ENCODE results near the gene WFIKKN1. TPM values are rescaled to one million over a fixed set of nuclear protein-coding genes. Genes with fewer than 3 reads are reported as not detected.
A peak's percentile ranks its signal among the peaks of the same experiment; 100 is the strongest.

The WFIKKN1 gene
- total RNA-seq = 1 to 10 TPM in 1 of 2 experiments, under 1 TPM in 1; 0.74 to 1.1 TPM

GRCh38 chr16:630815-631405 is at the start of gene WFIKKN1:
WFIKKN1 (plus strand) TSS chr16:630985; CDS start chr16:631254, 269 bp downstream.
- H3K36me3 Mint-ChIP-seq (ENCODE audit: low read depth) = peaks cover 7% of the 10 kb centered on the region
- CTCF ChIA-PET = no interaction called here
- intact Hi-C loops (cut with DNase I, micrococcal nuclease) = no loop called here
- POLR2A ChIA-PET = no interaction called here
- ATAC-seq = no peak
- H3K4me3 Mint-ChIP-seq = no peak within 1 kb of the TSS
- no peaks in the 10 kb centered on the region for H3K27me3 Mint-ChIP-seq
- no peak within 1 kb of the TSS for H3K27ac Mint-ChIP-seq
- peaks cover 7% of the 10 kb centered on the region for H3K4me1 Mint-ChIP-seq
- DNase-seq = no peak
- no peaks in the 10 kb centered on the region for H3K9me3 Mint-ChIP-seq (ENCODE audit: low read depth)

- ATAC-seq = no peak
- ChIA-PET CTCF (no interaction called here), POLR2A (no interaction called here)
- Mint-ChIP-seq H3K9me3 (ENCODE audit: low read depth) (no peaks in the 10 kb centered on the region), H3K27me3 (no peaks in the 10 kb centered on the region), H3K4me1 (peaks cover 2% of the 10 kb centered on the region), H3K27ac (no peak overlapping the region), H3K4me3 (no peak overlapping the region), H3K36me3 (ENCODE audit: low read depth) (peaks cover 1% of the 10 kb centered on the region)
- DNase-seq = no peak
- intact Hi-C loops (cut with DNase I, micrococcal nuclease) = no loop called here
Observed at GRCh38 chr16:582218-582613, 48.6 kb upstream of the WFIKKN1 start.

- no peak overlapping the region for H3K4me3 Mint-ChIP-seq
- no peak for ATAC-seq
- intact Hi-C loops (cut with DNase I, micrococcal nuclease) = no loop called here
Observed at GRCh38 chr16:582614-583331, 48.0 kb upstream of the WFIKKN1 start.

GRCh38 chr16:583470-583814 is 47.3 kb upstream of the WFIKKN1 start:
- ATAC-seq (no peak), DNase-seq (no peak)
- Mint-ChIP-seq H3K9me3 (ENCODE audit: low read depth) (no peaks in the 10 kb centered on the region), H3K4me3 (no peak overlapping the region), H3K27me3 (no peaks in the 10 kb centered on the region), H3K27ac (no peak overlapping the region), H3K36me3 (ENCODE audit: low read depth) (peaks cover 11% of the 10 kb centered on the region), H3K4me1 (peaks cover 5% of the 10 kb centered on the region)
- CTCF ChIA-PET = no interaction called here
- intact Hi-C loops (cut with DNase I, micrococcal nuclease) = no loop called here
- POLR2A ChIA-PET = no interaction called here

More at GRCh38 chr16:582614-583331, 48.0 kb upstream of the WFIKKN1 start:
- Mint-ChIP-seq H3K27ac (no peak overlapping the region), H3K9me3 (ENCODE audit: low read depth) (no peaks in the 10 kb centered on the region), H3K4me1 (peaks cover 5% of the 10 kb centered on the region), H3K27me3 (no peaks in the 10 kb centered on the region), H3K36me3 (ENCODE audit: low read depth) (peaks cover 4% of the 10 kb centered on the region)
- DNase-seq = no peak
- ChIA-PET CTCF (no interaction called here), POLR2A (no interaction called here)

- peaks cover 13% of the 10 kb centered on the region for H3K36me3 Mint-ChIP-seq (ENCODE audit: low read depth)
- DNase-seq (no peak), ATAC-seq (no peak)
- H3K27me3 Mint-ChIP-seq = no peaks in the 10 kb centered on the region
- no peak overlapping the region for H3K27ac Mint-ChIP-seq
- ChIA-PET CTCF (no interaction called here), POLR2A (no interaction called here)
- intact Hi-C loops (cut with DNase I, micrococcal nuclease) = no loop called here
- peaks cover 5% of the 10 kb centered on the region for H3K4me1 Mint-ChIP-seq
- H3K4me3 Mint-ChIP-seq = no peak overlapping the region
- no peaks in the 10 kb centered on the region for H3K9me3 Mint-ChIP-seq (ENCODE audit: low read depth)
Observed at GRCh38 chr16:583815-584591, 46.8 kb upstream of the WFIKKN1 start.

GRCh38 chr16:585351-585750 is 45.4 kb upstream of the WFIKKN1 start:
- no peak for ATAC-seq
- Mint-ChIP-seq H3K27ac (no peak overlapping the region), H3K4me3 (no peak overlapping the region), H3K9me3 (ENCODE audit: low read depth) (no peaks in the 10 kb centered on the region), H3K27me3 (no peaks in the 10 kb centered on the region), H3K36me3 (ENCODE audit: low read depth) (peaks cover 13% of the 10 kb centered on the region), H3K4me1 (peaks cover 5% of the 10 kb centered on the region)
- intact Hi-C loops (cut with DNase I, micrococcal nuclease) = loop anchor here in 1 of 2 experiments (5.0 kb wide), 4 partner anchors 203 to 1952 kb away; partner anchors contain the start of genes CRAMP1, IFT140, PDPK1 and PGAP6
- POLR2A ChIA-PET = no interaction called here
- CTCF ChIA-PET = interaction anchor here (0.9 kb wide), 1 partner anchor 89 kb away, joined by 3 read pairs; no protein-coding TSS in a partner anchor
- DNase-seq = no peak

GRCh38 chr16:586047-586644 is 44.6 kb upstream of the WFIKKN1 start:
- CTCF ChIA-PET = no interaction called here
- Mint-ChIP-seq H3K27me3 (no peaks in the 10 kb centered on the region), H3K4me3 (no peak overlapping the region), H3K9me3 (ENCODE audit: low read depth) (no peaks in the 10 kb centered on the region), H3K36me3 (ENCODE audit: low read depth) (peaks cover 13% of the 10 kb centered on the region), H3K4me1 (peaks cover 12% of the 10 kb centered on the region), H3K27ac (no peak overlapping the region)
- intact Hi-C loops (cut with DNase I, micrococcal nuclease) = loop anchor here in 1 of 2 experiments (5.0 kb wide), 4 partner anchors 204 to 1951 kb away; partner anchors contain the start of genes CRAMP1, IFT140, PDPK1 and PGAP6
- POLR2A ChIA-PET = no interaction called here
- ATAC-seq = no peak
- DNase-seq = no peak

- H3K27ac Mint-ChIP-seq = peak overlapping the region; percentile 87
- no peaks in the 10 kb centered on the region for H3K27me3 Mint-ChIP-seq
- intact Hi-C loops (cut with DNase I, micrococcal nuclease) = loop anchor here in 1 of 2 experiments (5.0 kb wide), 4 partner anchors 205 to 1950 kb away; partner anchors contain the start of genes CRAMP1, IFT140, PDPK1 and PGAP6
Observed at GRCh38 chr16:586645-587590, 43.9 kb upstream of the WFIKKN1 start.

GRCh38 chr16:588639-588888 is 42.2 kb upstream of the WFIKKN1 start:
- peak overlapping the region; percentile 97 for H3K27ac Mint-ChIP-seq
- POLR2A ChIA-PET = interaction anchor here (0.7 kb wide), 1 partner anchor 393 kb away, joined by 4 read pairs; the partner anchor contains the start of gene SOX8
- intact Hi-C loops (cut with DNase I, micrococcal nuclease) = loop anchor here in 1 of 2 experiments (2.0 to 5.0 kb wide), 6 partner anchors 152 to 1949 kb away; partner anchors contain the start of genes CIAO3, CRAMP1, IFT140 and PDPK1
- H3K4me1 Mint-ChIP-seq = peaks cover 19% of the 10 kb centered on the region
- peak overlapping the region; percentile 79 for H3K4me3 Mint-ChIP-seq
- no peaks in the 10 kb centered on the region for H3K9me3 Mint-ChIP-seq (ENCODE audit: low read depth)
- CTCF ChIA-PET = interaction anchor here (0.7 to 1.0 kb wide), 3 partner anchors 12 to 75 kb away, joined by 3 to 6 read pairs (median 5); no protein-coding TSS in a partner anchor
- ATAC-seq (peak; percentile 33), DNase-seq (peak; percentile 85)
- peaks cover 13% of the 10 kb centered on the region for H3K36me3 Mint-ChIP-seq (ENCODE audit: low read depth)
- no peaks in the 10 kb centered on the region for H3K27me3 Mint-ChIP-seq

More at GRCh38 chr16:586645-587590, 43.9 kb upstream of the WFIKKN1 start:
- ATAC-seq (no peak), DNase-seq (no peak)
- ChIA-PET POLR2A (no interaction called here), CTCF (interaction anchor here (0.6 to 1.1 kb wide), 3 partner anchors 16 to 62 kb away, joined by 3 read pairs; partner anchors contain the start of genes METTL26 and WDR90)
- Mint-ChIP-seq H3K4me3 (peak overlapping the region; percentile 79), H3K4me1 (peaks cover 13% of the 10 kb centered on the region), H3K36me3 (ENCODE audit: low read depth) (peaks cover 13% of the 10 kb centered on the region), H3K9me3 (ENCODE audit: low read depth) (no peaks in the 10 kb centered on the region)

- CTCF ChIA-PET = interaction anchor here (0.7 to 1.0 kb wide), 3 partner anchors 12 to 75 kb away, joined by 3 to 6 read pairs (median 5); no protein-coding TSS in a partner anchor
- H3K27ac Mint-ChIP-seq = peak overlapping the region; percentile 100
- intact Hi-C loops (cut with DNase I, micrococcal nuclease) = loop anchor here (1.0 to 5.0 kb wide), 25 partner anchors 19 to 1948 kb away; partner anchors contain the start of genes CAPN15 (in 2 of the 2), METTL26 (in 2 of the 2), AXIN1 (in 1 of the 2) and CHTF18 (in 1 of the 2)
Observed at GRCh38 chr16:588889-589657, 41.7 kb upstream of the WFIKKN1 start.

More at GRCh38 chr16:588889-589657, 41.7 kb upstream of the WFIKKN1 start:
- DNase-seq = peak; percentile 98
- peak overlapping the region; percentile 79 for H3K4me3 Mint-ChIP-seq
- peaks cover 21% of the 10 kb centered on the region for H3K4me1 Mint-ChIP-seq
- no peaks in the 10 kb centered on the region for H3K27me3 Mint-ChIP-seq
- H3K9me3 Mint-ChIP-seq (ENCODE audit: low read depth) = no peaks in the 10 kb centered on the region
- POLR2A ChIA-PET = interaction anchor here (0.7 kb wide), 1 partner anchor 392 kb away, joined by 4 read pairs; the partner anchor contains the start of gene SOX8
- ATAC-seq = peak; percentile 76
- H3K36me3 Mint-ChIP-seq (ENCODE audit: low read depth) = peaks cover 13% of the 10 kb centered on the region
